Amygdala (tissue), 56 donors: Measurements from ENCODE around the gene CASP14.
"Not testable (repeated sequence)": the region's sequence is repeated elsewhere in the genome, so short reads cannot be mapped to it uniquely, and the experiment has no call there.

Source experiments
- DNase-seq, 56 donors: peaks; one replicate each; lab custom pipeline; 2025; lab: John Stamatoyannopoulos, UW

The CASP14 gene

DNA sequence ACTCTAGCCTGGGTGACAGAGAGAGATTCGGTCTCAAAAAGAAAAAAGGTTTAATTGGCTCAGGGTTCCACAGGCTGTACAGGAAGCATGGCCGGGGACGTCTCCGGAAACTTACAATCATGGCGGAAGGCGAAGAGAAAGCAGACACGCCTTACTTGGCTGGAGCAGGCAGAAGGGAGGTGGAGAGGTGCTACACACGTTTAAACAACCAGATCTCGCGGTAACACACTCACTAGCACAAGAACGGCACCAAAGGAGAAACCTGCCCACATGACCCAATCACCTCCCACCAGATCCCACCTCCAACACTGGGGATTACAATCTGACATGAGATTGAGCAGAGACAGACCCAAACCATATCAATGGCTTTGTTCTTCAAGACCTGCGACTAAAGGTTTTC lies 12.8 kb downstream of the CASP14 start:
- no peak for DNase-seq

GRCh38 chr19:15070386-15070785 lies 21.1 kb downstream of the CASP14 start:
- DNase-seq: not testable (repeated sequence)

DNA sequence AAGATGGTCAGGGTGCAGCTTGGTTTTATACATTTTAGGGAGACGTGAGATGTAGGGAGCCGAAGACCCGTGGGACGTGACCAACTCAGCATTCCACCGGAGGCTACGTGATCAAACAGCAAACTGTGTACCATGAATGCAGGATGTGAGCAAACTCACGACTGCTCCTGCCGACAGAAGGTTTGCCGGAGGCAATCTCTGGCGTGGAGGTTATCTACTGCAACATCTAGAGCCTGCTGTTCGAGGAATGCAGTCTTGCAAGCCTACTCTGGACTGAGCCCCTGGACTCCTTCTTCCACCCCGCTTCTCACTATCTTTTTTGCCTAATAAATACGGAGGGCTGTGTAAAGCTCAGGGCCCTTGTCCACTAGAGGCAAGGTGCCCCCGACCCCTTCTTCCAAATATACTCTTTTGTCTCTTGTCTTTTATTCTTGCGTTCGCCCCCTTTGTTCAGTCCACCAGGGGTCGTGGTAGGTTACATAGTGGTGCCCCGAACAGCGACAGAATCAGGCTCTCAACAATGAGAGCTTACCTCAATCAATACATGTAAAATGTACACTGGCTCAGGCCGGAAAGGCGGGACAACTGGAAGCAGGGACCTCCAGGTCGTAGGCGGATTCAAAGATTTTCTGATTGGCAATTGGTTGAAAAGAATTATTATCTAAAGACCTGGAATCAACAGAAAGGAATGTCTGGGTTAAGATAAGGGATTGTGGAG lies 23.8 kb downstream of the CASP14 start:
- DNase-seq: no peak

- no peak for DNase-seq
Observed at GRCh38 chr19:15074371-15074770, 25.1 kb downstream of the CASP14 start.

DNA sequence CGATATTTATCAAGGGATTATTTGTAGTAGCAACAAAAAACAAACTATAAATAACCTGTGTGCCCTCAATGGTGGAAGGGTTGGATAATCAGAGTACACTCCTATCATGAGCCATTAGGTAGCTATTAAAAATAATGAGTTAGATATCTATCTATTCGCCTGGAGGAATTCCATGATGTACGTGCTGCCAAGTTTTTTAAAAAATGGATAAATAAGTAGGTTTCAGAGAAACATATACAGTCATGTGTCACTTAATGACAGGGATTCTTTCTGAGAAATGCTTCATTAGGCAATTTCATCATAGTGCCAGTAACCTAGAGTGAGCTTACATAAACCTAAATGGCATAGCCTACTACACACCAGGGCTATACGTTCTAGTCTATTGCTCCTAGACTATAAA lies 26.5 kb downstream of the CASP14 start:
- DNase-seq: no peak

GRCh38 chr19:15080002-15080401 lies 30.7 kb downstream of the CASP14 start:
- not testable (repeated sequence) for DNase-seq

DNA sequence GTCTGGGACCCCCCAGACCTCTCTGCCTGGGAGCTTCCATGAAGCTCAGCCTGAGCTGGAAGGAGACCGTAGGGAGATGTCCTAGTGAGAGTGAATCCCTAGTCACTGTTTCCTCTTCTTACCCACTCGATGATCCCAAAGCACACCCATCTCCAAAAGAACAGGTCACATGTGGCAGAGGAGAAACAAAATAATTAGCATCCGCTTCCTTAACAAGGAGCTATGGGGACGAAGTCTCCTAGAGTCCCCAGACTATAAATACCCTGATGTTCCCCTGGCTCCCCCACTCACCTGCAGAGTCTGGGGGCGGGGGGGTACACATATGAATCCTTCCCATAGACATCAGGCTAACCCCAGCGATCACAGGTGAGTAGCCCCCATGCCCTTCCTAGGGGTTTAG lies 32.6 kb downstream of the CASP14 start, which contains the start of gene OR1I1:
Gene OR1I1, plus strand, starts transcription at position 301 of the 400 bp plus-strand sequence. CDS start 4,855 bp downstream, outside the sequence.
- no peak for DNase-seq

GRCh38 chr19:15087182-15087581 lies 37.9 kb downstream of the CASP14 start:
- no peak for DNase-seq

GRCh38 chr19:15091918-15092753 lies 42.9 kb downstream of the CASP14 start:
- peak in 4 of 56 donors; percentile 5 to 15 (median 11) for DNase-seq

- DNase-seq: no peak
Observed at GRCh38 chr19:15093001-15093400, 43.7 kb downstream of the CASP14 start.

GRCh38 chr19:15096223-15096622 lies 46.9 kb downstream of the CASP14 start:
- no peak for DNase-seq

- DNase-seq: not testable (repeated sequence)
Observed at GRCh38 chr19:15097980-15098379, 48.7 kb downstream of the CASP14 start.

DNA sequence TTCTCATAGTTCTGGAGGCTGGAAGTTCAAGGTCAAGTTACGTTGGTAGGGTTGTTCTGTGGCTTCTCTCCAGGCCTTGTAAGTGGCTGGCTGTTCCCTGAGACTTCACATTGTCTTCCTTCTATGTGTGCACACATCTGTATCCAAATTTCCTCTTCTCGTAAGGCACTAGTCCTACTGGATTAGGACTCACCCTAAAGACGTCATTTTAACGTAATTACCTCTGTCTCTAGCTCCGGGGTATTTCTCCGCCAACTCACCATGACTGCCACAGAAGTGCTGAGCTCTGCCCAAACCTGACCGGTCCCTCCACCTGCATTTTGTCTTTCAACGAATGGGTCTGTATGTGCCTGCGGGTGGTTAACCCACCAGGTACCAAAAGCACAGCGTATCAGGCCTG lies 49.2 kb downstream of the CASP14 start:
- no peak for DNase-seq

- no peak for DNase-seq
Observed at GRCh38 chr19:15099017-15099582, 49.8 kb downstream of the CASP14 start.

GRCh38 chr19:15101479-15102082 lies 52.3 kb downstream of the CASP14 start:
- DNase-seq: peak in 1 of 56 donors; percentile 2

GRCh38 chr19:15104003-15104402 lies 54.7 kb downstream of the CASP14 start:
- DNase-seq: no peak

DNA sequence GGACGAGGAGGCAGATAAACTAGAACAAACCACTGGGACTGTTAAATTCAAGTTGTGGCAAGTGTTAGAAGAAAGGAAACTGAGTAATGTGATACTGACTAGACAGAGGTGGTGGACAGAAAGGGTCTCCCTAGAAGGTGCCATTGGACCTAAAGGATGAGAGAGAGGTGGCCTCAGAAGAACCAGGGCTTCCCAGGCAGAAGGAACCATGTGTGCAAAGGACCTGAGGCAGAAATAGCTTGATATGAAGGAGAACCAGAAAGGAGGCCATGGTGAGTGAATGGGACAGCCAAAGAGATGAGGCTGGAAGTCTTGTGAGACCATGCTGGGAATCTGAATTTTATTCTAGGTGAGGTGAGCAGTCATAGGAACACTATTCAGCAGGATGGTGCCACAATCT lies 55.1 kb downstream of the CASP14 start:
- DNase-seq: no peak

DNA sequence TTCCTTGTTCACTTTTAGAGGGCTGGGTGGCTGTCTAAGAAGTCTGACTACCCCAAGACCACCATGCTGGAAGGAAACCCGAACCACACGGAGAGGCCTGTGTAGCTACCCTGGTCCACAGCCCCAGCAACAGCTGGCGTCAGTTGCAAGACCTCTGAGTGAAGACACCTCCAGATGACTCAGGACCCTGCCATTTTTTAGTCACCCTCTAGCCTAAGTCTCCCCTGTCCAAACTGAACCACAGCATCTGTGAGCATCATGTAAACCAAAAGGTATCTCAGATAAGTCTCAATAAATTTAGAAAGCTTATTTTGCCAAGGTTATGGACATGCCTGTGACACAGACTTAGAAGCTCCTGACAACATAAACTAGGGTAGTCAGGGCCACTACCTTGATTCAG lies 55.8 kb downstream of the CASP14 start:
- DNase-seq: no peak

DNA sequence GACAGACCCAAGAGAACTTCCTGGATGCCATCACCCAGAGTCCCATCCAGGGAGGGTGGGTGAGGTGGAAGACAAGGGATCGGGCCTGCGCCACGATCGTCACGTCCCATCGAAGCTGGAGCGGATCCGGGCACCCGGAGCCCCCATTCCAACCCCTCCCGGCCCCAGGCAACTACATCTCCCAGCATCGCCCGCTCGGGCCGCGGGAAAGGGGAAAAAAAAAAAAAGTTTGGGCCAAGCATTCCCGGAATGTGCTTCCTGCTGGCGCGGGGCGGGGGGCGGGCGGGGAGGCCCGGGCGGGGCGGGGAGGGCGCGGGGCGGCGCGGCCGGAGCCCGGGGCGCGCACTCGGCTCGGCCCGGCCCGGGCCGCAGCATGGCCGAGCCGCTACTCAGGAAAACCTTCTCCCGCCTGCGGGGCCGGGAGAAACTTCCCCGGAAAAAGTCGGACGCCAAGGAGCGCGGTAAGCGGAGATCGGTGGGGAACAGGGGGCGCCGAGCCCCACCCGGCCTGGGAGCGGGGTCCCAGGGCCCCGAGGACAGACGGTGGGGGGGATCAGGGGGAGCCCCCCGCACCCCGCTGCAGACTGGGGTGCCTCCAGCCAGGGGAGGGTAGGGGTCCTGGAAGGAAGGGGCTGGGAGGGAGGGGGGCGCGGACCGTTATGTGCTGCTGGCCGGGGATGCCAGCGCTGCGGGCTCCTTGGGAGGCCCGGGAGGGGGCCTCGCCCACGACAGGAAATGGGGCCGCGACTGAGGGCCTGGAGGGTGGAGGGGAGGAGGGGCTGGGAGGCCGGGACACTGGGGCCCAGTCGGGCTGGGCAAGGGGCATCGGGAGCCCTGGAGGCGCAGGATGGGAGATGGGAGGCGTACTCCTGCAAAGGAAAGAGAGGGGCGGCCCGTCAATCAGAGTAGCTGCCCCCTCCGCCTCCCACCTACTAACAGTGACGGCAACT lies 58.1 kb downstream of the CASP14 start, which contains the start of gene SYDE1:
Gene SYDE1, plus strand, starts transcription at position 341 of the 950 bp plus-strand sequence. Its CDS starts 33 bp downstream, at position 374.
- peak in 1 of 56 donors; percentile 13 for DNase-seq
